Activated B cell treated with CpG ODN at 0.5 μM for 24 hours (primary cell): ENCODE measurements around the gene VAV1. TPM values are rescaled to one million over a fixed set of nuclear protein-coding genes. Genes with fewer than 3 reads are reported as not detected.
"Not testable (repeated sequence)": the region's sequence is repeated elsewhere in the genome, so short reads cannot be mapped to it uniquely, and the experiment has no call there.

Source experiments
- ATAC-seq: fragments of 200-7000 bp; cut with Tn5 transposase; one replicate; pipeline ENCODE4 v1.10.0; 2021; ENCODE audit warnings: low read depth, mild to moderate bottlenecking, moderate library complexity
- CTCF ChIA-PET: fragments of 350-600 bp; sonication (Branson Sonifier 250); formaldehyde crosslinking; loops from one replicate; lab custom pipeline; 2021; ENCODE audit warnings: antibody characterized with exemption; lab: Charles Lee
- POLR2A ChIA-PET: fragments of 350-600 bp; sonication (Branson Sonifier 250); formaldehyde crosslinking; loops from one replicate; lab custom pipeline; 2021; ENCODE audit warnings: antibody characterized with exemption; lab: Charles Lee
- DNase-seq: peaks from one replicate; pipeline ENCODE4 v3.0.0; 2022
- H3K27ac Mint-ChIP-seq: one replicate; pipeline ENCODE4 v1.8.0; 2020; ENCODE audit warnings: mixed read lengths
- H3K27me3 Mint-ChIP-seq: one replicate; pipeline ENCODE4 v1.8.0; 2021; ENCODE audit warnings: mixed read lengths
- H3K36me3 Mint-ChIP-seq: one replicate; pipeline ENCODE4 v1.8.0; 2021; ENCODE audit warnings: low read depth, mixed read lengths
- H3K4me1 Mint-ChIP-seq: one replicate; pipeline ENCODE4 v1.8.0; 2021; ENCODE audit warnings: mixed read lengths
- H3K4me3 Mint-ChIP-seq: one replicate; pipeline ENCODE4 v1.8.0; 2020; ENCODE audit warnings: mild to moderate bottlenecking, mixed read lengths
- H3K9me3 Mint-ChIP-seq: one replicate; pipeline ENCODE4 v1.8.0; 2020; ENCODE audit warnings: mixed read lengths
- CTCF ChIP-seq: fragments of 200-600 bp; IDR thresholded peaks from one replicate; pipeline ENCODE4 v1.8.0; 2022; ENCODE audit warnings: antibody characterized with exemption, mild to moderate bottlenecking
- intact Hi-C: fragments of 100-400 bp; cut with micrococcal nuclease; formaldehyde crosslinking; loops from one replicate; pipeline ENCODE4 v1.15.1; 2024
- total RNA-seq: library from RNA; stranded (reverse); gene quantifications from 2 replicates; pipeline ENCODE4 v1.2.3, GENCODE V29; 2022

Gene VAV1
- total RNA-seq, 1 donor from 2014 or later = 121 TPM

DNA sequence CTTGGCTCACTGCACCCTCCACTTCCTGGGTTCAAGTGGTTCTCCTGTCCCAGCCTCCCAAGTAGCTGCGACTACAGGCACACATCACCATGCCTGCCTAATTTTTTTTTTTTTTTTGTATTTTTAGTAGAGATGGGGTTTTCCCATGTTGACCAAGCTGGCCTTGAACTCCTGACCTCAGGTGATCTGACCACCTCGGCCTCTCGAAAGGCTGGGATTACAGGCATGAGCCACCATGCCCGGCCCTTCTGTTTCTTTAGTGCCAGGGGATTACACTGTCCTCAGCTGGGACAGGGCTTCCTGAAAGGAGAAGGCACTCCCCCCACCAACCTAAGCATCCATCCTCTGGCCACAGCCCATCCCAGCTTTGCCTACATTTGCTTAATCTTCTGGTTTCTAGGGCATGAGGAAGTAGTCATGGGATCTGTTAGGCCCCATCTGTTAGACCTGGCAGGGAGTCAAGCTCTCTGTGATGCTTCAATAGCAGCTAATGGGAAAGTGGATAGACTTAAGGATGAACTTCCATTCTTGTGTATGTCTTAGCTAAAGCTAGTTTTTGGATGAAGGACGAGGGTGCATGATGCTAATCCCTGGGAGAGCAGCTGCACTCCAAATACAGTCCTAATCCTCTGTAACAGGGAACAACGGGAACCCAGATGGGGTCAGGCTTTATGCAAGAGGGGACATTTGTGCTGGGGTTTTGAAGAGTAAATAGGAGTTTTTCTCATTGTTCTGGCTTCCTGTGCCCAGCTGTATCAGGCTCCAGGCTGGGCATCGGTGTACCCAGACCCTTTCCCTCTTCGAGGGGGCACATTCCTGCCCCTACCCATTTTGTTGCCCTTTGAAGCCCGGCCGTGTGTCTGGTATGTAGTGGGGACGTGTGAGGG lies 2.6 kb downstream of the VAV1 start:
- Mint-ChIP-seq H3K27ac (peak overlapping the region; percentile 69), H3K4me3 (peak overlapping the region; percentile 52), H3K36me3 (peaks cover 44% of the 10 kb centered on the region), H3K4me1 (peaks cover 60% of the 10 kb centered on the region), H3K27me3 (no peaks in the 10 kb centered on the region), H3K9me3 (no peaks in the 10 kb centered on the region)
- DNase-seq = no peak
- ATAC-seq = no peak
- ChIA-PET POLR2A (interaction anchor here (0.6 to 10.1 kb wide), 5 partner anchors 9 to 88 kb away, joined by 3 to 333 read pairs (median 8); no protein-coding TSS in a partner anchor), CTCF (interaction anchor here (1.1 kb wide), 1 partner anchor 89 kb away, joined by 5 read pairs; no protein-coding TSS in a partner anchor)
- intact Hi-C loops = no loop called here
- no peak for TF ChIP-seq CTCF

DNA sequence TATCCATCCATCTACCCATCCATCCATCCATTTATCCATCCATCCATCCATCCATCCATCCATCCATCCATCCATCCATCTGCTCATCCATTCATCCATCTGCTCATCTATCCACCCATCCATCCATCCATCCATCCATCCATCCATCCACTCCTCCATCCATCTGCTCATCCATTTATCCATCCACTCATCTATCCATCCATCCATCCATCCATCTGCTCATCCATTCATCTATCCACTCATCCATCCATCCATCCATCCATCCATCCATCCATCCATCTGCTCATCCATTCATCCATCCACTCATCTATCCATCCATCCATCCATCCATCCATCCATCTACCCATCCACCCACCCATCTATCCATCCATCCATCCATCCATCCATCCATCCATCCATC lies 3.5 kb downstream of the VAV1 start:
- POLR2A ChIA-PET = interaction anchor here (10.1 kb wide), 1 partner anchor 26 kb away, joined by 333 read pairs; no protein-coding TSS in a partner anchor
- DNase-seq, intact Hi-C loops, H3K4me3 Mint-ChIP-seq, H3K9me3 Mint-ChIP-seq, CTCF ChIA-PET, ATAC-seq, H3K27me3 Mint-ChIP-seq: not testable (repeated sequence)
- H3K4me1 Mint-ChIP-seq = peaks cover 67% of the 10 kb centered on the region
- peaks cover 50% of the 10 kb centered on the region for H3K36me3 Mint-ChIP-seq
- peak overlapping the region; percentile 27 for H3K27ac Mint-ChIP-seq

DNA sequence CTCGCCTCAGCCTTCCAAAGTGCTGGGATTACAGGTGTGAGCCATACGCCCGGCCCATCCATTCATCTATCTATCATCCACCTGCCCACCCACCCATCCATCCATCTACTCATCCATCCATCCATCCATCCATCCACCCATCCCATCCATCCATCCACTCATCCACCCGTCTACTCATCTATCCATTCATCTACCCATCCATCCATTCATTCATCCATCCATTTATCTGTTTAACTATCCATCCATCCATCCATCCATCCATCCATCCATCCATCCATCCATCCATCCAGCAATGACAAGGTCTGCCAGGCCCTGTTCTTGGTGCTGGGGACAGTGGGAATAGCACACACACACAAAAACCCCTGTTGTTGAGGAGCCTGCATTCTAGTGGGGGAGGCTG lies 4.5 kb downstream of the VAV1 start:
- Mint-ChIP-seq H3K27ac (peak overlapping the region; percentile 27), H3K4me1 (peaks cover 71% of the 10 kb centered on the region), H3K36me3 (peaks cover 59% of the 10 kb centered on the region), H3K4me3 (no peak overlapping the region), H3K27me3 (no peaks in the 10 kb centered on the region), H3K9me3 (no peaks in the 10 kb centered on the region)
- ATAC-seq (no peak), DNase-seq (no peak)
- POLR2A ChIA-PET = no interaction called here
- intact Hi-C loops = no loop called here
- CTCF ChIA-PET = no interaction called here
- no peak for TF ChIP-seq CTCF

- Mint-ChIP-seq H3K36me3 (peaks cover 57% of the 10 kb centered on the region), H3K4me1 (peaks cover 67% of the 10 kb centered on the region), H3K27ac (peak overlapping the region; percentile 27), H3K27me3 (no peaks in the 10 kb centered on the region), H3K9me3 (no peaks in the 10 kb centered on the region), H3K4me3 (peak overlapping the region; percentile 16)
- no peak for TF ChIP-seq CTCF
- CTCF ChIA-PET = no interaction called here
- DNase-seq (no peak), ATAC-seq (no peak)
- POLR2A ChIA-PET = no interaction called here
- intact Hi-C loops = no loop called here
These were observed 4.9 kb downstream of the VAV1 start for GRCh38 chr19:6777434-6777833.

- H3K4me3 Mint-ChIP-seq = no peak overlapping the region
- POLR2A ChIA-PET = interaction anchor here (0.6 to 1.0 kb wide), 3 partner anchors 23 to 26 kb away, joined by 3 to 5 read pairs (median 3); no protein-coding TSS in a partner anchor
These were observed 5.9 kb downstream of the VAV1 start for GRCh38 chr19:6778386-6778785.

More at GRCh38 chr19:6778386-6778785, 5.9 kb downstream of the VAV1 start:
- no peak for TF ChIP-seq CTCF
- Mint-ChIP-seq H3K9me3 (no peaks in the 10 kb centered on the region), H3K27ac (peak overlapping the region; percentile 73), H3K27me3 (no peaks in the 10 kb centered on the region), H3K36me3 (peaks cover 53% of the 10 kb centered on the region), H3K4me1 (peaks cover 72% of the 10 kb centered on the region)
- no peak for ATAC-seq
- no peak for DNase-seq
- CTCF ChIA-PET = no interaction called here
- intact Hi-C loops = no loop called here
